Measurements from ENCODE around the gene TLX2. TPM values are rescaled to one million over a fixed set of nuclear protein-coding genes. Genes with fewer than 3 reads are reported as not detected.

The TLX2 gene
- total and polyA plus RNA-seq, 2 of the 4 experiments (the other 2 are of a cell fraction), result not detected

GRCh38 chr2:74546004-74546403 lies 31.8 kb downstream of the TLX2 start:
- H4K5ac ChIP-seq (ENCODE audit: low read depth, low read length), result no peak overlapping the region
- no peak overlapping the region for H3K14ac ChIP-seq (replicated peaks; ENCODE audit: low read depth, low read length)
- no peak overlapping the region for H3K18ac ChIP-seq (ENCODE audit: low read depth, low read length)
- in situ Hi-C loops (cut with MboI; ENCODE audit: low sequenced_read_pairs), result no loop called here
- no peak overlapping the region for H3K27ac ChIP-seq (ENCODE audit: insufficient read depth, low read length)
- H2BK5ac ChIP-seq (ENCODE audit: low read depth, low read length, poor library complexity, severe bottlenecking), result no peak overlapping the region
- no peak overlapping the region for H2AFZ ChIP-seq (replicated peaks; ENCODE audit: low read length, poor library complexity)
- no peaks in the 10 kb centered on the region for H3K9me3 ChIP-seq (ENCODE audit: control insufficient read depth, insufficient read depth, low read length)
- no peak overlapping the region for H2AK5ac ChIP-seq (ENCODE audit: low read depth, low read length)
- H3K27me3 ChIP-seq (ENCODE audit: control insufficient read depth, insufficient read depth, low read length), result no peaks in the 10 kb centered on the region
- ChIA-PET CTCF (no interaction called here), POLR2A (ENCODE audit: unreplicated experiment) (no interaction called here)
- BruUV-seq (replicated peaks), result no TSS peak
- no peak overlapping the region for H3K23ac ChIP-seq (ENCODE audit: low read depth, low read length)
- H4K8ac ChIP-seq (ENCODE audit: low read depth in 2 of 2, low read length in 2 of 2), result no peak overlapping the region
- no peak overlapping the region for H3K9ac ChIP-seq (ENCODE audit: low read depth, low read length)
- dilution Hi-C loops (cut with HindIII; ENCODE audit: low sequenced_read_pairs, unreplicated experiment), result no loop called here
- DNase-seq, result no peak
- H4K20me1 ChIP-seq (ENCODE audit: insufficient read depth, low read length), result no peaks in the 10 kb centered on the region
- 100% methylated on average over 1 of the region's 3 CpGs; no CpG with 5 or more reads in 1 of the 2 experiments for WGBS, 2 experiments (ENCODE audit: extremely low coverage in 2 of 2, insufficient read length in 1 of 2)
- H3K56ac ChIP-seq (ENCODE audit: extremely low read depth, insufficient read depth, low read length), result no peak overlapping the region
- no peak overlapping the region for H3K4ac ChIP-seq (ENCODE audit: low read depth, low read length)
- H2AK9ac ChIP-seq (replicated peaks; ENCODE audit: low read depth, low read length, poor library complexity), result no peak overlapping the region
- ATAC-seq (ENCODE audit: low read depth), result no peak
- H3K4me2 ChIP-seq (ENCODE audit: low read depth, low read length), result no peak overlapping the region
- no peak overlapping the region for H4K91ac ChIP-seq (ENCODE audit: insufficient read depth, low read depth, low read length)
- intact Hi-C loops (cut with micrococcal nuclease), result no loop called here
- H3K79me1 ChIP-seq (ENCODE audit: low read depth in 1 of 2, low read length in 2 of 2), result peaks cover 12 to 21% of the 10 kb centered on the region in 2 experiments; a peak in 3 of 4 replicates
- no peak overlapping the region for H2BK15ac ChIP-seq (ENCODE audit: low read depth, low read length)
- H3K4me3 ChIP-seq (ENCODE audit: insufficient read depth, low read depth, low read length), result no peak overlapping the region
- peaks cover 9% of the 10 kb centered on the region; the same call in 1 of the 2 replicates for H3K36me3 ChIP-seq (ENCODE audit: control insufficient read depth, insufficient read depth, low read length)
- H3K4me1 ChIP-seq (ENCODE audit: control insufficient read depth, insufficient read depth, low read length), result peaks cover 11% of the 10 kb centered on the region
- H3K9me1 ChIP-seq (ENCODE audit: insufficient read depth, low read length), result peaks cover 4% of the 10 kb centered on the region; the same call in 1 of the 2 replicates
- TF ChIP-seq CHD1 (IDR thresholded peaks at IDR 0.05; ENCODE audit: low read depth, low read length), result no peak
- no peak for TF ChIP-seq ELK1 (IDR thresholded peaks at IDR 0.05; ENCODE audit: borderline replicate concordance, low read depth, low read length)
- no peak for TF ChIP-seq MAZ (IDR thresholded peaks at IDR 0.05; ENCODE audit: borderline replicate concordance, low read depth, low read length)
- no peak for TF ChIP-seq CTCF (conservative IDR thresholded peaks at IDR 0.05; ENCODE audit: low read depth, low read length)
- no peak for TF ChIP-seq POLR2A (IDR thresholded peaks at IDR 0.05; ENCODE audit: low read depth, low read length)
- TF ChIP-seq RFX5 (IDR thresholded peaks at IDR 0.05; ENCODE audit: low read depth, low read length), result no peak
- TF ChIP-seq NFE2L2 (IDR thresholded peaks at IDR 0.05; ENCODE audit: low read depth, low read length), result no peak
- no peak for TF ChIP-seq MAFK (IDR thresholded peaks at IDR 0.05; ENCODE audit: low read depth, low read length)
- TF ChIP-seq RAD21 (IDR thresholded peaks at IDR 0.05; ENCODE audit: low read length), result no peak
- H2BK20ac ChIP-seq (ENCODE audit: low read depth, low read length), result no peak overlapping the region
- H2BK120ac ChIP-seq (ENCODE audit: low read depth, low read length), result no peak overlapping the region
